SIG-M5 treated with dmso at 0.1 percent for 504 hours (cell line): Measurements from ENCODE around the gene CRYBG1.

Source experiments
- DNase-seq: peaks from one replicate; lab custom pipeline; 2025; ENCODE audit not compliant: unreplicated experiment; lab: John Stamatoyannopoulos, UW

The CRYBG1 gene

GRCh38 chr6:106360410-106360988 is at the start of gene CRYBG1:
TSS of gene CRYBG1 (plus strand) at chr6:106360717. CDS start at chr6:106360909, 192 bp downstream.
- DNase-seq: peak; percentile 37

DNA sequence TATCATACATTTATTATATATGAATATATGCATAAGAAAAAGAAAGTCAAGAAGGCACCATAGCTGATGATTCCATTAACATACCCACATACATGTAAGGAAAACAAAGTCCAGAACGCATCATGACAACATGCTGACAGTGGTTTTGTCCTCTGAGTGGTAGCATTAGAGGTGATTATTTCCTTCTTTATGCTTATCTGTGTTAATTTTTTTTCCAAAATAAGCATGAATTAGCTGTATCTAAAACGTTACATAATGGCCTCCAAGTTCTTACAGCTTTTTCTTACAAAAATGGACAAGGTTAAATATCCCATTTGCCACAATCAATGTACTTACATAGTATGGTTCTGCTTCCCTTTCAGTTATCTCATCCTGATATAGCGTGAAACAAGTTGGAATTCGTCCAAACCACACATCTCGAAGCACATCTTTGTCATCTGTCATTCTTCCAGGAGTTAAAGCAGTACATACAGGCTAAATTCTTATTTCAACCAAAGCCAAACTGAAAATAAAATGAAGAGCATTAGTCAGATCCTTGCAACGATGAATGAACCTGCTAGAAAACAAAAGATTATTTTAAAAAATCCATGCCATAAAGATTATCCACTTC is 44.6 kb upstream of the CRYBG1 start:
- no peak for DNase-seq

- DNase-seq: no peak
Observed at GRCh38 chr6:106316375-106316766, 44.1 kb upstream of the CRYBG1 start.

- no peak for DNase-seq
Observed at GRCh38 chr6:106318061-106318460, 42.5 kb upstream of the CRYBG1 start.

DNA sequence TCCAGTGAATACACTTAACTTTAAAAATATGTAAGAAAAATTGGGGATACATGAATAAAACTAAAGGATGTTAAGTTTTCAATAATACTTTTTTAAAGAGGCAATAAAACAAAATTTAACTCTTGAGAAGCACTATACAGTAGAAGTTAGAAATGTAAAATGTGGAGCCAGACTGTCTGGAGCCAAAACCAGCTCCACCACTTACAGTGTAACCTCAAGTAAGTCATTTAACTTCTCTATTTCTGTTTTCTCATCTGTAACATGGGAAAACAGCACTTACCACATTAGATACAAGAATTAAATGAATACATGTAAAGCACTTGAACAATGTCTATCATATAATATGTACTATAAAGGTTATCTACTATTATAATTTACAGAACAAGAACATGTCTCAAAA is 41.7 kb upstream of the CRYBG1 start:
- peak; percentile 3 for DNase-seq

DNA sequence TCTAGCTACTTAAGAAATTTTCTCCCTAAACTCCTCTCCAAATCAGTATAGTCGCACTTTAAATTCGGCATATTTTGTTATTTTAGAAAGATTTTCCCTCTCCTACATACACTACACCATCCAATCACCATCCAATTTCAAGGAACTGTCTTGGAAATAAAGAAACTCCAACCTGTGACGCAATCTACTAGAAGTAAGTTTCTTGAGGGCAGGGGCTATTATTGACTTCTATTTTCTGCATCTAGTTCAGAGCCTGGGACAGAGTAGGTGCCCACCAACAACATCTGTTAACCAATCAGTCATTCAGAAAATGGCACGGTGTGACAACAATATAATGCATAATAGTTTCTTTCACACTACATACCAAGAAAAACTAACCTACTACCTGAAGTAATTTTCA is 38.6 kb upstream of the CRYBG1 start:
- DNase-seq: no peak

DNA sequence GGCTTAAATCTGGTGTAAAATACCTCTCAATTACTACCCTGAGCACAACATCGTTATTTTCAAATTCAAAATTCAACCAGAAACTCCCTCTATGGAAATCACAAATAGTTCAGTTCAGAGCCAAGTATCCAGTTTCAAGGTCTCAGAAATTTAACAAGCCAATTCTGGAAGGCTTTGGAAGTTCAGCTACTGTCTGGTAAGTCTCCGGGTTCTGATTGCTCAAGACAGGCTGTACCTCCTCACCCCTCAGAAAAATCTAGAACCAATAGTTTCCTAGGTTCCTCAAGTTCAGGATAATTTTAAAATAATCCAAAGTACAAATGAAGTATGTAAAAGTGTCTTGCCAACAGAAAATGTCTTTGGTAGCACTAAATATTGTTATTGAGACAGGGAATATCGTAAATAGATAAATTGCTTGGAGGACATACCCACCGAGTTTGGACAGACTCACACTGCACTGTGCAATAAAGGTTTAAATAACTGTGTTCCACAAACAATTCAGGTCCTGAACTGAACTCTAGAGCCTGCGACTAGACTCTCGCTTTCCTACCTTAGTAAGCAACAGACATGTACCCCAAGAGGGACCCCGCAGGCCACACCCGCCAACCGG is 35.7 kb upstream of the CRYBG1 start:
- DNase-seq: peak; percentile 28

DNA sequence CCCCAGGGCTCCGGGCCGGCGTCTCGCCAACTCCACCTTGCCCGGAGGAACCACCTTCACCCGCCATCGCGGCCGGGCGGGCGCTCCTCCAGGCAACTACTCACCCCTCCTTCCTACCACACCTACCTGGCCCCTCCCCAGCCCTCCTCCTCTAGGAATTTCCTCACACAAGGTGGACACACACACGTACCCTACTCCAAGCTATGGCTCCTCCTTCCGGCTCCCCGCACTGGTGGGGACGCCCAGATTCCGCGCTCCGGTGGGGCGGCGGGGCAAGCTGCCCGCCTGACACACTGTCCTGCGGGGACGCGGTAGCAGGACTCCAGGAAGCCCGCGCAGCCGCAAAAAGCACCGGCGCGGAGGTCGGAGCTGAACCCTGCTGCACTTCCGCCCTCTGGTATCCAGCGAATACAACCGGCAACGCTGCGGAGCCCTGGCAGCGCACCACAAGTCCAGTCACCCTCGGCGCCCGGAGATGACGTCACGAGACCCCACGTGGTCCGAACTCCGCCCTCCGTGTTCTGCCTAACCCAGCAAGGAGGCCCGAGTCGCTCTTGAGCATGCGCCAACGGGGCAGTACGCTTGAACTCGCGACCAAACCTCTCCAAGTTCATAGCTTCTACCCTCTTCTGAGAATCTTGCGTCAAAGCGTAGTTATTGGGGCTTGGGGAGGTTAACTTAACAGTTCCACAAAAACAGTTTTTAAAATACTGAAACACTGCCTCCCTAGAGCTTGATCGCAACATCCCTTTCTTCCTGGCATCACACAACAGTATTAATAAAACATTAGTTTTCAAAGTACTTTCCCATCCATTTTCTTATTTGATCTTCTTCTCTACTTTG is 35.0 kb upstream of the CRYBG1 start, which contains the start of gene ATG5:
Gene ATG5, minus strand, starts transcription at position 425 of the 843 bp plus-strand sequence. CDS start 9,552 bp downstream, outside the sequence.
- DNase-seq: peak; percentile 96

GRCh38 chr6:106334646-106335448 is 25.7 kb upstream of the CRYBG1 start:
- peak; percentile 34 for DNase-seq

- DNase-seq: peak; percentile 80
Observed at GRCh38 chr6:106339334-106340029, 21.0 kb upstream of the CRYBG1 start.

DNA sequence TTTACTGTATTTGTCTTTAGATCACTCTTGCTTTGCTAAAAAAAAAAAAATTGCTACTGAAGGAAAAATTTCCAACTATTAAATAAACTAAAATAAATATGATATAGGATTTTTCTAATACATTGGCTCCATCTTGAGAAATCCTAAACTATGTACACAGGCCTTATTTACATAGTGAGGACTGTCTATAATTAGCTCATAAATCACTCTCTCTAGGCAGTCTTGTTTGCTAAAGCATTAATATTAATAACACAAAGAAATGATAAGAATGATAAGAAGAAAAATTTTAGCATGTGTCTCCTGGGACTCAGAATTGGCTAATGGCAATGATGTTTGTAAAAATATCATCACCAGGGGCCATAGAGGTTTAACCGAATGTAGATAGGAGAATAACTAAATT is 13.3 kb upstream of the CRYBG1 start:
- DNase-seq: no peak

DNA sequence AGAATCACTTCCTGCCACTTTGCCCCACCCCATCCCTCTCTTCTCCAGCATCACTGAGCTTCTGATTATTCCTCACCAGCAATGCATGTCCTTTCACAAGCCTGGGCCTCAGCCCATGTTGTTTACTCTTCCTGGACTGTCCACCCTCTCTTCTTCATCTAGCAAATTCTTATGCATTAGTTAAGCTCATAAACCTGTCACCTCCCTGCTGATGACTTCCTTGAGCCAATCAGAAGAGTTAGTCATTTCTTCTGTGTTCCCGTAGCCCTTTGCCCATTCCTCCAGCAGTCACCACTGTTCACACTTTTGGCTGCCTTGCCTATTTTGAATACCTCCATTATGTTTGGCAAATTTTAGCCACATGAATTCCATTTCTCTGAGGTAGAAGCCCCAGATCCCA is 4.1 kb upstream of the CRYBG1 start:
- DNase-seq: no peak

GRCh38 chr6:106359959-106360409 is 533 bp upstream of the CRYBG1 start:
- no peak for DNase-seq

GRCh38 chr6:106360989-106361430 is 493 bp downstream of the CRYBG1 start:
- no peak for DNase-seq

GRCh38 chr6:106363401-106364138 is 3.1 kb downstream of the CRYBG1 start:
- no peak for DNase-seq

- DNase-seq: no peak
Observed at GRCh38 chr6:106369739-106370138, 9.2 kb downstream of the CRYBG1 start.

DNA sequence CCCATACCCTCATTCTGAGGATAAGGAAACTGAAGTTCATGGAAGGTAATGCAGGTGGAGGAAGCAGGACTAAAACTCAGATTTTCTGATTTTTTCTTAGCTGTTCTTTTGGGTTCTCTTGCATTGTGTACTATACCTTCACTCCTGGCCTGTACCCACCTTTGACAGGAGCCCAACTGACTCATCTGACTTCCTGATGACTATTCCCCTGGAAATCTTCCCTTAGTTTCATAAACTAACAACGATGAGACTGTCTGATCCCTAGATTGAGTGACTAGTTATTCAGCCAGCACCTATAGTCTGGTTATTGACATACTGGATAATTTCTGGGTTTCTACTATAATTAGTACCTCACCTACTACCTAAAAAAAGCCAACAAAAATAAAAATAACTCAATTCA is 10.1 kb downstream of the CRYBG1 start:
- no peak for DNase-seq

- DNase-seq: no peak
Observed at GRCh38 chr6:106372838-106373501, 12.5 kb downstream of the CRYBG1 start.
